Neural cell (in vitro differentiated cells): Measurements from ENCODE around the gene PHF23.

Experiments
- CTCF ChIP-seq: fragments of 450-650 bp; IDR thresholded peaks from 2 replicates; pipeline ENCODE4 v1.5.1; 2014; ENCODE audit warnings: antibody characterized with exemption, mild to moderate bottlenecking, moderate library complexity; ENCODE audit not compliant: poor library complexity, severe bottlenecking
- EP300 ChIP-seq: fragments of 450-650 bp; conservative IDR thresholded peaks from 2 replicates; pipeline ENCODE4 v1.6.1; 2014; ENCODE audit warnings: antibody characterized with exemption, mild to moderate bottlenecking, moderate library complexity; ENCODE audit not compliant: poor library complexity, severe bottlenecking
- EZH2 ChIP-seq: fragments of 200-600, 300-800 bp; shearing (Covaris generic), sonication (generic); IDR thresholded peaks from 2 replicates; pipeline ENCODE4 v1.6.1; 2014; ENCODE audit warnings: antibody characterized with exemption, low read length, borderline replicate concordance, mild to moderate bottlenecking; ENCODE audit not compliant: insufficient read depth, poor library complexity, severe bottlenecking
- MXI1 ChIP-seq: fragments of 450-650 bp; conservative IDR thresholded peaks from 2 replicates; pipeline ENCODE4 v1.6.1; 2014; ENCODE audit warnings: antibody characterized with exemption, mild to moderate bottlenecking; ENCODE audit not compliant: poor library complexity, severe bottlenecking
- POLR2AphosphoS5 ChIP-seq: IDR thresholded peaks from 2 replicates; pipeline ENCODE4 v1.6.1; 2012
- RAD21 ChIP-seq: fragments of 450-650 bp; conservative IDR thresholded peaks from 2 replicates; pipeline ENCODE4 v1.6.1; 2014; ENCODE audit warnings: antibody characterized with exemption, mild to moderate bottlenecking, moderate library complexity
- REST ChIP-seq: IDR thresholded peaks from 2 replicates; pipeline ENCODE4 v1.6.1; 2012; ENCODE audit warnings: borderline replicate concordance
- TAF1 ChIP-seq: IDR thresholded peaks from 2 replicates; pipeline ENCODE4 v1.6.1; 2012; ENCODE audit warnings: low read depth

GRCh38 chr17:7222093-7222971 lies 16.9 kb downstream of the PHF23 start:
- TF ChIP-seq EZH2 (no peak), EP300 (no peak), MXI1 (no peak), CTCF (no peak), POLR2AphosphoS5 (no peak), RAD21 (no peak), TAF1 (no peak), REST (no peak)
